Right lobe of liver (tissue), 4 donors: ENCODE measurements around the gene MYO5B.

ENCODE experiments used
- POLR2A ChIP-seq: fragments of 450-650 bp; IDR thresholded peaks from one replicate; pipeline ENCODE4 v1.6.1; 2017; ENCODE audit warnings: antibody characterized with exemption, mild to moderate bottlenecking
- TF ChIP-seq, protein P1 (sequence below), 4 donors: fragments of 200-600 bp in 3 of 4; fragments of 450-650 bp in 1 of 4; IDR thresholded peaks; one replicate each; pipeline versions ENCODE4 v1.5.1 to v1.8.0; 2016 to 2022; ENCODE audit warnings: antibody characterized with exemption in 4 of 4, mild to moderate bottlenecking in 2 of 4
- donor health status: DM: no; HTN: no; CAD: no.
- donor health status: DM: no; HTN: no; CAD: no.
- donor health status: DM: no; HTN: yes; CAD: no.

DNA sequence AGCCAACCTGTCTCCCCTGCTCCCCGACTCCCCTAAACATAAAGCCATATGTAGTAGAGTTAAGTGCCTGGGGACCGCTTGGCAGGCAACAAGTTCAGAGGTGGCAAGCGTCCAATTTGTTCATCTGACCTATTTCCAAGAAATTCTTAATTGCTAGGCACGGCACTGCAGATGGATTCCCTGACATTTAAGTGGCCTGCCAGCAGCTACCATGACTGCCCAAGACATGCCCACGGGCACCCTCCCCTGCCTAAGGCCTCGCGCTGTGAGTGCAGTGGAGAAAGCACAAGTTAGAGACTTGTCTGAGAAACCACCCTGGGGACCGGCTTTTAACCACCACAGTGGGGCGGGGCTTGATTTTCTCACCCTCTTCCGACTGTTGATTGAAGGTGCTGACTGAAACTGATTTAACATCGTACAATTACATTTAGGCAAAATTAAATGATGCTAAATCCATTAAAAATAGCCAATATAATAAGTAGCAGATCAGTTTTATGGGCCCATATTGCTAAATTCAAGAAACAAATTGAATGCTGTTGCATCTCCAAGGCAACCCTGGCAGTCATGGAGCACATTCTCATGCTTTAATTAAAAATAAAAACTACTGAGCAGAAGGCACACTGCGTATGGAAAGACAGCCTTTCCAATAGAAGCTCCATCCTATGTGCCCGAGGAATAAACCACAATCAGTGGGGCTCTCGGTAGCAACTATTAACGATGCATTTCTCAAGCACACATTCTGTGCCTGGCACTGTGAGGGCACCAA, 218.0 kb downstream of the MYO5B start:
- TF ChIP-seq, protein P1, sequence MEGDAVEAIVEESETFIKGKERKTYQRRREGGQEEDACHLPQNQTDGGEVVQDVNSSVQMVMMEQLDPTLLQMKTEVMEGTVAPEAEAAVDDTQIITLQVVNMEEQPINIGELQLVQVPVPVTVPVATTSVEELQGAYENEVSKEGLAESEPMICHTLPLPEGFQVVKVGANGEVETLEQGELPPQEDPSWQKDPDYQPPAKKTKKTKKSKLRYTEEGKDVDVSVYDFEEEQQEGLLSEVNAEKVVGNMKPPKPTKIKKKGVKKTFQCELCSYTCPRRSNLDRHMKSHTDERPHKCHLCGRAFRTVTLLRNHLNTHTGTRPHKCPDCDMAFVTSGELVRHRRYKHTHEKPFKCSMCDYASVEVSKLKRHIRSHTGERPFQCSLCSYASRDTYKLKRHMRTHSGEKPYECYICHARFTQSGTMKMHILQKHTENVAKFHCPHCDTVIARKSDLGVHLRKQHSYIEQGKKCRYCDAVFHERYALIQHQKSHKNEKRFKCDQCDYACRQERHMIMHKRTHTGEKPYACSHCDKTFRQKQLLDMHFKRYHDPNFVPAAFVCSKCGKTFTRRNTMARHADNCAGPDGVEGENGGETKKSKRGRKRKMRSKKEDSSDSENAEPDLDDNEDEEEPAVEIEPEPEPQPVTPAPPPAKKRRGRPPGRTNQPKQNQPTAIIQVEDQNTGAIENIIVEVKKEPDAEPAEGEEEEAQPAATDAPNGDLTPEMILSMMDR (IDR thresholded peaks at IDR 0.05), result no peak
- no peak for TF ChIP-seq POLR2A
